HL-60 (cell line): ENCODE data around the gene DENND1A.

ENCODE experiments used
- DNase-seq, 2 experiments: peaks; one replicate each; pipeline ENCODE4 v3.0.0-alpha.2; 2010 to 2020; ENCODE audit warnings: low read depth in 1 of 2, low spot score in 1 of 2
- H3K27ac ChIP-seq: fragments of 250-450 bp; sonication (Bioruptor Pico); replicated peaks from 2 replicates; pipeline ENCODE4 v1.5.1; 2020; ENCODE audit warnings: mild to moderate bottlenecking, moderate library complexity
- H3K27me3 ChIP-seq: fragments of 250-450 bp; sonication (Bioruptor Pico); 2 replicates; pipeline ENCODE4 v1.5.1; 2021; ENCODE audit warnings: mild to moderate bottlenecking, moderate library complexity; ENCODE audit not compliant: insufficient read depth, poor library complexity, severe bottlenecking
- H3K4me3 ChIP-seq: replicated peaks from 2 replicates; pipeline ENCODE4 v1.5.1; 2011; ENCODE audit warnings: mild to moderate bottlenecking, control low read depth, low read length; ENCODE audit not compliant: insufficient read depth
- GABPA ChIP-seq: IDR thresholded peaks from 2 replicates; pipeline ENCODE4 v1.6.1; 2012; ENCODE audit warnings: low read depth
- POLR2AphosphoS5 ChIP-seq: IDR thresholded peaks from 2 replicates; pipeline ENCODE4 v1.6.1; 2012; ENCODE audit warnings: low read depth
- REST ChIP-seq: IDR thresholded peaks from 2 replicates; pipeline ENCODE4 v1.6.1; 2012; ENCODE audit warnings: low read depth; ENCODE audit not compliant: insufficient replicate concordance
- SPI1 ChIP-seq: IDR thresholded peaks from 2 replicates; pipeline ENCODE4 v1.6.1; 2012; ENCODE audit warnings: low read depth, mild to moderate bottlenecking, borderline replicate concordance
- TF ChIP-seq, protein P1 (sequence below): IDR thresholded peaks from one replicate; pipeline ENCODE4 v1.5.1; 2011; ENCODE audit warnings: low read length, control low read depth, inconsistent platforms; ENCODE audit not compliant: insufficient read depth

The DENND1A gene

GRCh38 chr9:123478967-123479602, 450.8 kb downstream of the DENND1A start:
- H3K4me3 ChIP-seq: no peak overlapping the region
- DNase-seq: no peak
- TF ChIP-seq, protein P1, sequence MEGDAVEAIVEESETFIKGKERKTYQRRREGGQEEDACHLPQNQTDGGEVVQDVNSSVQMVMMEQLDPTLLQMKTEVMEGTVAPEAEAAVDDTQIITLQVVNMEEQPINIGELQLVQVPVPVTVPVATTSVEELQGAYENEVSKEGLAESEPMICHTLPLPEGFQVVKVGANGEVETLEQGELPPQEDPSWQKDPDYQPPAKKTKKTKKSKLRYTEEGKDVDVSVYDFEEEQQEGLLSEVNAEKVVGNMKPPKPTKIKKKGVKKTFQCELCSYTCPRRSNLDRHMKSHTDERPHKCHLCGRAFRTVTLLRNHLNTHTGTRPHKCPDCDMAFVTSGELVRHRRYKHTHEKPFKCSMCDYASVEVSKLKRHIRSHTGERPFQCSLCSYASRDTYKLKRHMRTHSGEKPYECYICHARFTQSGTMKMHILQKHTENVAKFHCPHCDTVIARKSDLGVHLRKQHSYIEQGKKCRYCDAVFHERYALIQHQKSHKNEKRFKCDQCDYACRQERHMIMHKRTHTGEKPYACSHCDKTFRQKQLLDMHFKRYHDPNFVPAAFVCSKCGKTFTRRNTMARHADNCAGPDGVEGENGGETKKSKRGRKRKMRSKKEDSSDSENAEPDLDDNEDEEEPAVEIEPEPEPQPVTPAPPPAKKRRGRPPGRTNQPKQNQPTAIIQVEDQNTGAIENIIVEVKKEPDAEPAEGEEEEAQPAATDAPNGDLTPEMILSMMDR: no peak
- TF ChIP-seq REST: no peak
- TF ChIP-seq SPI1: no peak
- TF ChIP-seq GABPA: no peak
- TF ChIP-seq POLR2AphosphoS5: no peak
- no peaks in the 10 kb centered on the region for H3K27me3 ChIP-seq
- no peak overlapping the region for H3K27ac ChIP-seq

GRCh38 chr9:123478160-123478559, 451.8 kb downstream of the DENND1A start:
- H3K27ac ChIP-seq: no peak overlapping the region
- TF ChIP-seq SPI1 (no peak), GABPA (no peak), REST (no peak), POLR2AphosphoS5 (no peak)
- TF ChIP-seq, protein P1: no peak
- H3K27me3 ChIP-seq: no peaks in the 10 kb centered on the region
- DNase-seq: no peak
- H3K4me3 ChIP-seq: no peak overlapping the region

DNA sequence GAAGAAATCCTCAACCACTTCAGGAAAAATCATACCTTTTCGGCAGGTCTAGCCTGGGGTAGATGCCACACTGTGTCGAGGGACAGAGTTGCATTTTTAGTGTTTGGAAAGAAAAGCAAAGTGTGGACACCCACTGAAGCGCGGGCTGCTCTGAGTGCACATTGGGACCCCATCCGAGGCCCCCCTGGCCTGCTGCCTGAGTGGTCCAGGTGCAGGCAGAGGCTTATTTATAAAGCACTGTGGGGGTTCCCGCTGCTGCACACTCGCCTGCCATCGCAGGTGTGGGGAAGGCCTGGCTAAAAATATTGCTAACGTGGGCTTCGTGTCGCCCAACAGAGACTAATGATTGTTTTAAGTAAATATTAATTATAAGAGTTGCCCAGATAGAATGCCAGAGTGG, 454.5 kb downstream of the DENND1A start:
- no peak for TF ChIP-seq REST
- TF ChIP-seq GABPA: no peak
- TF ChIP-seq, protein P1: no peak
- TF ChIP-seq POLR2AphosphoS5: no peak
- TF ChIP-seq SPI1: no peak
- DNase-seq: no peak
- H3K27me3 ChIP-seq: no peaks in the 10 kb centered on the region
- no peak overlapping the region for H3K27ac ChIP-seq
- no peak overlapping the region for H3K4me3 ChIP-seq
